WERI-Rb-1 (cell line): ENCODE measurements around the gene C6orf89.

Experiments used
- DNase-seq: peaks from one replicate; pipeline ENCODE4 v3.0.0-alpha.2; 2020
- H3K27ac ChIP-seq: fragments of 250-450 bp; sonication (Bioruptor Pico); 2 replicates; pipeline ENCODE4 v1.5.1; 2020; ENCODE audit warnings: mild to moderate bottlenecking, moderate library complexity
- H3K27me3 ChIP-seq: fragments of 250-450 bp; sonication (Bioruptor Pico); 2 replicates; pipeline ENCODE4 v1.5.1; 2021; ENCODE audit warnings: mild to moderate bottlenecking, low read depth, moderate library complexity; ENCODE audit not compliant: insufficient read depth, severe bottlenecking
- H3K36me3 ChIP-seq: fragments of 250-450 bp; sonication (Bioruptor Pico); 2 replicates; pipeline ENCODE4 v1.5.1; 2020; ENCODE audit warnings: mild to moderate bottlenecking, moderate library complexity
- H3K4me3 ChIP-seq: 2 replicates; pipeline ENCODE4 v1.5.1; 2011; ENCODE audit warnings: low read depth, mild to moderate bottlenecking, control low read depth, low read length
- H3K9me3 ChIP-seq: fragments of 250-450 bp; sonication (Bioruptor Pico); 2 replicates; pipeline ENCODE4 v1.5.1; 2021; ENCODE audit warnings: mild to moderate bottlenecking, moderate library complexity; ENCODE audit not compliant: severe bottlenecking
- CTCF ChIP-seq: IDR thresholded peaks from 2 replicates; pipeline ENCODE4 v1.5.1; 2011; ENCODE audit warnings: low read depth, mild to moderate bottlenecking, control low read depth, inconsistent platforms, low read length

C6orf89 gene

GRCh38 chr6:36975231-36976006, 89.7 kb downstream of the C6orf89 start:
- no peak overlapping the region for H3K4me3 ChIP-seq
- H3K27ac ChIP-seq, result no peak overlapping the region
- peaks cover 99% of the 10 kb centered on the region for H3K36me3 ChIP-seq
- DNase-seq, result no peak
- no peak for TF ChIP-seq CTCF
- no peaks in the 10 kb centered on the region for H3K27me3 ChIP-seq
- no peaks in the 10 kb centered on the region for H3K9me3 ChIP-seq

- Histone ChIP-seq H3K27me3 (no peaks in the 10 kb centered on the region), H3K36me3 (peaks cover 98% of the 10 kb centered on the region), H3K4me3 (no peak overlapping the region), H3K9me3 (no peaks in the 10 kb centered on the region), H3K27ac (no peak overlapping the region)
- no peak for TF ChIP-seq CTCF
- DNase-seq, result no peak
These were observed 90.2 kb downstream of the C6orf89 start for GRCh38 chr6:36976007-36976264.

GRCh38 chr6:36976509-36976908, 90.8 kb downstream of the C6orf89 start:
- H3K36me3 ChIP-seq, result peaks cover 96% of the 10 kb centered on the region

GRCh38 chr6:36976931-36977330, 91.2 kb downstream of the C6orf89 start:
- TF ChIP-seq CTCF, result no peak
- no peak for DNase-seq
- H3K9me3 ChIP-seq, result no peaks in the 10 kb centered on the region
- no peak overlapping the region for H3K4me3 ChIP-seq
- H3K27me3 ChIP-seq, result no peaks in the 10 kb centered on the region
- peaks cover 94% of the 10 kb centered on the region for H3K36me3 ChIP-seq
- H3K27ac ChIP-seq, result no peak overlapping the region

More at GRCh38 chr6:36976509-36976908, 90.8 kb downstream of the C6orf89 start:
- no peak overlapping the region for H3K27ac ChIP-seq
- no peaks in the 10 kb centered on the region for H3K27me3 ChIP-seq
- no peak overlapping the region for H3K4me3 ChIP-seq
- no peak for DNase-seq
- TF ChIP-seq CTCF, result no peak
- H3K9me3 ChIP-seq, result no peaks in the 10 kb centered on the region

- Histone ChIP-seq H3K4me3 (no peak overlapping the region), H3K27me3 (no peaks in the 10 kb centered on the region), H3K27ac (no peak overlapping the region), H3K9me3 (no peaks in the 10 kb centered on the region), H3K36me3 (peaks cover 90% of the 10 kb centered on the region)
- DNase-seq, result peak; percentile 45
- TF ChIP-seq CTCF, result peak; percentile 59
These were observed 91.8 kb downstream of the C6orf89 start for GRCh38 chr6:36977470-36977941.
